NCI-H345 treated with DMSO at 0.1 percent for 48 hours (cell line): Measurements from ENCODE around the gene MVB12B.

Experiments
- DNase-seq: peaks from one replicate; lab custom pipeline; 2025; ENCODE audit not compliant: unreplicated experiment; lab: John Stamatoyannopoulos, UW

The MVB12B gene

GRCh38 chr9:126404459-126404858 lies 77.8 kb downstream of the MVB12B start:
- DNase-seq = no peak

DNA sequence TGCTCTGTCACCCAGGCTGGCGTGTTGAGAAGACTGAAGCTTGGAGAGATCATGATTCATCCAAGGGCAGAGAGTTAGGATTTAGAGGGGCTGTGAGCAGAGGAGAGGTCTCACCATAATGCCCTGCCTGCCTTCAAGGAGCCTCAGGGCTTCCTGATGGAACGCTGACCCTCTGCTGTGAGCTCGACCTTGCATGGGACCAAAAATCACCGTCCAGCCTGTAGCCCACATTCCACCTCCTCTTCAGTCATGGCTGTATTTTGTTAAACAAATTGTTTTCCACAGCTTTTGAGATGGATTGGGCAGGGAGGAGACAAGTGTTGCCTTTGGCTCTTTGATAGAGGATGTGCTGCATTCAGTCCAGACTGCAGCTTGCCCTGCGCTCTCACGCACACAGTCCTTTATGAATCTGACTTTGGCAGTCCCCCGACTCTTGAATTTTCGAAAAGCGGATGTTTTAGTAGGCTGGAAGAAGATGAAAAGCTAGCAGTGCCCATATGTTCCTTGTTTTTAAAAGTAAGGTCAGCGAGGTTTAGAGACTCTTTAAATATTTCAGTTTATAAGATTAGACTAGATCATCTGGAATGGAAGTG lies 79.5 kb downstream of the MVB12B start:
- no peak for DNase-seq

GRCh38 chr9:126407114-126407870 lies 80.7 kb downstream of the MVB12B start:
- DNase-seq = no peak

GRCh38 chr9:126408004-126408403 lies 81.4 kb downstream of the MVB12B start:
- no peak for DNase-seq

DNA sequence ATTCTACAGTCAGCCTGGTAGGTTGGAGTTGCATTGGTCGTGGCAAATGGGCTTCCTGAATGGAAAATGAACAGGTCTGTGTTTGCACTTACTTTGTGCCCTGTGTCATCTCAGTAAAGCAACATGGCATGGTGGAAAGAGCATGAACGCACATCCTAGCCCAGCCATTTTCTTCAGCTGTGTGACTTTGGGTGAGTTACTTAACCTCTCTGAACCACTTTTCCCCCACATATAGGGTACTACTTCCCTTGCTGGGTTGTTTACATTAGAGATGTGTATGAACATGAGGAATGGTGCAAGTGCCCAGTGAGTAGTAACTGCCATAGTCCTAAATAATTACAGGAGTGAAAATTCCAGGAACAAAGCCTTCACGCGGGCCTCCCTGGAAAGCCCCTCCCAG lies 83.6 kb downstream of the MVB12B start:
- DNase-seq = no peak

DNA sequence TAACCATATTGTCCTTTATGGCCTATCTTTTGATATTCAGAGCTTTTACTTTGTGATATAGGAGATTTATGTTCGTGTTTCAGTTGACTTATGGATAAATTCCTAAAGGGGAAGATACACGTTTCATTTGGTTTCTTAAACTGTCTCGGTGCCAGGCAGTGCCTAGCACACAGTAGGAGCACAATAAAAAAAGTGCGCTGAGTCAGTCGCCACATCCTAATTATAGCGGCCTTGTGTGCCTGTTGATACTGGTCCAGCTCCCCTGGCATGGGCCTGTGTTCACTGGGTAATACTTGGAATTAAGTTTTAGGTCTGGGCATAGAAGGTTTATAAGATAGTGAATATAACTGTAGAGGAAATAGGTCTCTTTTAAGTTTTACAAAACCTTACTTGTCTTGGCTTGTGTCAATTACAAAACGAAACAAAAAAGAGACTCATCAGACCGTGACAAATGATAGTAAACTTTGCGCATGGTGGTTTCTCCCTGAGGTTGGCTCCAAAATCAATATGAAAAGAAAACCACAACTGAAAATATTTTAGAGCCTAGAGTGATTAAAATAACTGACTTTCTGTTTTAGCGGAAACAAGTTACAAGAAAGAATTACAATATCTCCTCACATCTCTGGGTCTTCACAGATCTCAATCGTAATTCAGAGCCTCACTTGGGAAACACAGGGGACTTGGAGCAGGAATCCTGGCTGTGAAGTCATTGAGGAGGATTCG lies 84.8 kb downstream of the MVB12B start:
- peak; percentile 66 for DNase-seq

GRCh38 chr9:126411948-126412284 lies 85.3 kb downstream of the MVB12B start:
- peak; percentile 78 for DNase-seq

GRCh38 chr9:126412905-126413304 lies 86.3 kb downstream of the MVB12B start:
- DNase-seq = peak; percentile 15

- no peak for DNase-seq
Measured at GRCh38 chr9:126413391-126414068, 86.9 kb downstream of the MVB12B start.

DNA sequence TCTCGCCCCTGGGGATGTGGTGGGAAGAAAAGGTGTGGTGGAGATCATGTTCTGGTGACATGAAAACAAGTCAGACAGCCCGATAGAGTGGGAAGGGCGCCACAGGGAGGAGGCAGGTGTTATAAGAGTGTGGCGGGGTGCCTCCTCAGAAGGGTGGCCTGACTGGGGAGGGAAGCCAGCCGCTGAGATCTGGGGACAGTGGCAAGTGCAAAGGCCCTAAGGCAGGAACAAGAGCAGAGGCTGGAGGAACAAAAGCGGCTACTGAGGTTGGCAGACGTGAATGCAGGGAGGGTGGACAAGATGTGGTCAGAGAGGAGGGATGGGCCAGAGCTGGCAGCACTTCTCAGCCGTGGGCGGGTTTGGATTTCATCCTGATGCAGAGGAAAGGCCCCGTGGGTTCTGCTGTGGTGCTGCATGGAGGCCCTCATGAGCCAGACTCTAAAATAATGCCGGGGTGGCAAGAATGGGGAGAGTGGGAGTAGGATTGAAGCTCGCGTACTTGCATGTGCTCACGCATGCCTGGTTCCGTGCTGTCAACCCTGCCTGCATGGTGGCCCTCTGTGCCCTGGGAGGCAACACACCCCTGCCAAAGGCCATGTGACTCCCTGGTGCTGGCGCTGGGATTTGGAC lies 89.2 kb downstream of the MVB12B start:
- no peak for DNase-seq

- peak; percentile 90 for DNase-seq
Measured at GRCh38 chr9:126417043-126417442, 90.4 kb downstream of the MVB12B start.

GRCh38 chr9:126417684-126418083 lies 91.1 kb downstream of the MVB12B start:
- no peak for DNase-seq

GRCh38 chr9:126418608-126419007 lies 92.0 kb downstream of the MVB12B start:
- no peak for DNase-seq

GRCh38 chr9:126419475-126419874 lies 92.8 kb downstream of the MVB12B start:
- peak; percentile 93 for DNase-seq

DNA sequence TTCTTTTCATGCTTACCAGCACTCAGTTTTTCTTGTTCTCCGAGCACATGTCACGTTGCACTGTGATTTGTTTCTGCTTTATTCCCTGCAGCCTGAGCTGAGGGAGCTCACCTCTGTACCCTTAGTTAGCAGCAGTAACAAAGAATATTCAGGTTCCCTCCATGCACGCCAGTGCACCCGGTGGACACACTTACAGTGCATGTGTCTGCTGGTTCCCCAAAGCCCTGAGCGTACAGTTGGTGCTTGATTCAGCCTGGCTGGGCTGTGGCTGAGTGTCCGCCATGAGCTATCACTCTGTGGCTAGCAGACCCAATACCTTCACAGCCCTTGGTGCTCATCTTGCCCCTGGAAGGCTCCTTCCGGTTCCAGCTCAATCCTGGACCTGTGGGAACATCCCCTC lies 93.5 kb downstream of the MVB12B start:
- peak; percentile 43 for DNase-seq

DNA sequence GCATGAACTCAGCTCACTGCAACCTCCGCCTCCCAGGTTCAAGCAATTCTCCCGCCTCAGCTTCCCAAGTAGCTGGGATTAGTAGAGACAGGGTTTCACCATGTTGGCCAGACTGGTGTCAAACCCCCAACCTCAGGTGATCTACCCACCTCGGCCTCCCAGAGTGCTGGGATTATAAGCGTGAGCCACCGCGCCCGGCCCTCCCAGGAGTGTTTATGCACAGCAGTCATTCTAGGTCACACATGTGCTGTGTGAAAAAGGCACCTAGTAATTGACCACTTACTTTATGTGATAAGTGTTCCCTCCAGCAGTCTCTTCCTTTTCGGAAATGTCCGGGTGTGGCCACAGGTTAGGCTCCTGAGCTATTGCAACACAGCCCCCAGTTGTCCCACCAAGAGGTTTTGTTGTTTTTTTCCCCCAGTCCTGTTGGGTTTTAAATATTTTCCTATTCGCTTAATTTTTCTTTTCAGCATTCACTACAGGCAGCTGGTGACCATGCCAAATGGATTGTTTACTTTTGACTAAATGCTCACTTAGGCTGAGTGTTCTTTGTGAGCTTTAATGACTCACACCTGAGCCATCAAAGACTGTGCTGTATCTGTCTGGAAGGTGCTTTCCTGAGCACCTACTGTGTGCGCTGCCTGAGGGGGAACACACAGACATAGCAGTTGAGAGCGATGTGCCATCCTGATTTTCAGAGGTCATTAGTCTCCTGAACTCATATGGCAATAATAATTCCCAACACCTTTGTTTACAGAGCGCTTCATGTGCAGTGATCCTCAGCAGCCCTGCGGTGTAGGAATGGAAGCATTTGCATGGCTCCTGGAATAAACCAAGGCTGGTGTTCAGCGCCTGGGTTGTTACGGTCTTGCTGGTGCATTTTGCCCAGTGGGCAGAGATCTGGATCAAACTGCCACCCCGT lies 94.3 kb downstream of the MVB12B start:
- peak; percentile 92 for DNase-seq

- peak; percentile 79 for DNase-seq
Measured at GRCh38 chr9:126421567-126422428, 95.2 kb downstream of the MVB12B start.

- DNase-seq = no peak
Measured at GRCh38 chr9:126423142-126423915, 96.7 kb downstream of the MVB12B start.

- DNase-seq = no peak
Measured at GRCh38 chr9:126423916-126424185, 97.2 kb downstream of the MVB12B start.
